Right atrium auricular region (tissue), 2 donors: ENCODE data around the gene NRXN3. TPM values are rescaled to one million over a fixed set of nuclear protein-coding genes. Genes with fewer than 3 reads are reported as not detected.
"Not testable (repeated sequence)": the region's sequence is repeated elsewhere in the genome, so short reads cannot be mapped to it uniquely, and the experiment has no call there.

Source experiments
- DNase-seq: peaks from one replicate; pipeline ENCODE4 v3.0.0-alpha.2; 2019; ENCODE audit warnings: low spot score
- H3K27ac ChIP-seq, 2 donors: fragments of 200-600 bp; sonication (generic); 1 replicate in 1 of 2; 2 replicates in 1 of 2; pipeline ENCODE4 v1.5.1; 2016 to 2019
- H3K27me3 ChIP-seq, 2 donors: fragments of 200-600 bp; sonication (generic); one replicate each; pipeline versions ENCODE4 v1.5.1 to v1.6.0; 2017 to 2019
- H3K36me3 ChIP-seq: fragments of 200-600 bp; sonication (generic); one replicate; pipeline ENCODE4 v1.5.1; 2016
- H3K4me1 ChIP-seq, 2 donors: fragments of 200-600 bp; sonication (generic); one replicate each; pipeline versions ENCODE4 v1.5.1 to v1.6.0; 2017 to 2019
- H3K4me3 ChIP-seq, 2 donors: fragments of 200-600 bp; sonication (generic); 1 replicate in 1 of 2; 2 replicates in 1 of 2; pipeline ENCODE4 v1.5.1; 2017 to 2019; ENCODE audit warnings: mild to moderate bottlenecking in 1 of 2, moderate library complexity in 1 of 2
- H3K9me3 ChIP-seq, 2 donors: fragments of 200-600 bp; sonication (generic); one replicate each; pipeline ENCODE4 v1.5.1; 2019
- total RNA-seq, 2 donors: library from RNA; depleted of rRNA; stranded (reverse); fragments of >200 nt; gene quantifications; one replicate each; pipeline ENCODE4 v1.1.0, GENCODE V29; 2016
- TF ChIP-seq, protein P1 (sequence below), 2 donors: fragments of 200-600 bp; sonication (generic); IDR thresholded peaks; one replicate each; pipeline ENCODE4 v1.5.1; 2019; ENCODE audit warnings: antibody characterized with exemption in 2 of 2

NRXN3 gene
- total RNA-seq, 2 donors from 2014 or later: 2.0 to 2.3 TPM

DNA sequence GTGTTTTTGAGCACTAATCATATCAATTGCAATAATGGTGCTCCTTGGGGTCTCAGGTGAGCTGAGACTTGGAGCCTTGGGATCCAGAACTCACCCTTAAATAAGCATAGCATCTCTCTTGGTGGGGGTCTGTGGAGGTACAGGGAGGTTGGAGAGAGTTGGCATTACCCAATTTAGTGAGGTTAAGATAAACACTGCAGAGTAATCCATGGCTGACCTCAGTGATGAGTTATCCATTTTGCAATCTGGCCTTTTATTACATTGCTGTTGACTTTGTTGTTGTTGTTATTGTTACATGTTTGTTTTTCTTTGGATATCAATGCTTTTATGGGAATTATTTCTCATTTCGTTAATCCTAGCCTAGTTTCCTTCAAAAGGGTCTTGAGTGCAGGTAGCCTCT, 373.3 kb downstream of the NRXN3 start:
- Histone ChIP-seq H3K9me3 (no peaks in the 10 kb centered on the region), H3K4me1 (no peaks in the 10 kb centered on the region), H3K4me3 (no peak overlapping the region), H3K36me3 (no peaks in the 10 kb centered on the region), H3K27ac (no peak overlapping the region), H3K27me3 (no peaks in the 10 kb centered on the region)
- no peak for DNase-seq
- TF ChIP-seq, protein P1, sequence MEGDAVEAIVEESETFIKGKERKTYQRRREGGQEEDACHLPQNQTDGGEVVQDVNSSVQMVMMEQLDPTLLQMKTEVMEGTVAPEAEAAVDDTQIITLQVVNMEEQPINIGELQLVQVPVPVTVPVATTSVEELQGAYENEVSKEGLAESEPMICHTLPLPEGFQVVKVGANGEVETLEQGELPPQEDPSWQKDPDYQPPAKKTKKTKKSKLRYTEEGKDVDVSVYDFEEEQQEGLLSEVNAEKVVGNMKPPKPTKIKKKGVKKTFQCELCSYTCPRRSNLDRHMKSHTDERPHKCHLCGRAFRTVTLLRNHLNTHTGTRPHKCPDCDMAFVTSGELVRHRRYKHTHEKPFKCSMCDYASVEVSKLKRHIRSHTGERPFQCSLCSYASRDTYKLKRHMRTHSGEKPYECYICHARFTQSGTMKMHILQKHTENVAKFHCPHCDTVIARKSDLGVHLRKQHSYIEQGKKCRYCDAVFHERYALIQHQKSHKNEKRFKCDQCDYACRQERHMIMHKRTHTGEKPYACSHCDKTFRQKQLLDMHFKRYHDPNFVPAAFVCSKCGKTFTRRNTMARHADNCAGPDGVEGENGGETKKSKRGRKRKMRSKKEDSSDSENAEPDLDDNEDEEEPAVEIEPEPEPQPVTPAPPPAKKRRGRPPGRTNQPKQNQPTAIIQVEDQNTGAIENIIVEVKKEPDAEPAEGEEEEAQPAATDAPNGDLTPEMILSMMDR (IDR thresholded peaks at IDR 0.05): no peak

DNA sequence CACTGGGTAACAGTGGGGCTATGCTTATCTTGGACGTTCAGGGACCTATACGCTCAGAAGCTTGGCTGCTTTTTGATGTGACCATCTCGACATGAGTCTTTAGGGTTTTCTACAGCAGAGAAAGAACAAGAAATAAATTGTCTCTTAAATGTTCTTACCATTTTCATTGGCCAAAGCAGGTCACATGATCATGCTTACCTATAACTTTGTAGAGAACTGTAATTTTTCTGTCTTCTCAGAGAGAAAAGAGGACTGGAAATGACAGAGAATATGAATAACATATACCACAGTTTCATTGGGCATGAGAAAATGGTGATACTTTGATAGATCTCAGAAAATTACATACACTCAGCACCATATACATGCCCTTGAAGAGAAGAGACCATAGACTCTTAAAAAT, 390.9 kb downstream of the NRXN3 start:
- Histone ChIP-seq H3K4me3 (no peak overlapping the region), H3K9me3 (no peaks in the 10 kb centered on the region), H3K27me3 (no peaks in the 10 kb centered on the region), H3K36me3 (no peaks in the 10 kb centered on the region), H3K4me1 (peaks cover 0 to 2% of the 10 kb centered on the region in 2 donors), H3K27ac (no peak overlapping the region)
- TF ChIP-seq, protein P1 (IDR thresholded peaks at IDR 0.05): no peak
- no peak for DNase-seq

DNA sequence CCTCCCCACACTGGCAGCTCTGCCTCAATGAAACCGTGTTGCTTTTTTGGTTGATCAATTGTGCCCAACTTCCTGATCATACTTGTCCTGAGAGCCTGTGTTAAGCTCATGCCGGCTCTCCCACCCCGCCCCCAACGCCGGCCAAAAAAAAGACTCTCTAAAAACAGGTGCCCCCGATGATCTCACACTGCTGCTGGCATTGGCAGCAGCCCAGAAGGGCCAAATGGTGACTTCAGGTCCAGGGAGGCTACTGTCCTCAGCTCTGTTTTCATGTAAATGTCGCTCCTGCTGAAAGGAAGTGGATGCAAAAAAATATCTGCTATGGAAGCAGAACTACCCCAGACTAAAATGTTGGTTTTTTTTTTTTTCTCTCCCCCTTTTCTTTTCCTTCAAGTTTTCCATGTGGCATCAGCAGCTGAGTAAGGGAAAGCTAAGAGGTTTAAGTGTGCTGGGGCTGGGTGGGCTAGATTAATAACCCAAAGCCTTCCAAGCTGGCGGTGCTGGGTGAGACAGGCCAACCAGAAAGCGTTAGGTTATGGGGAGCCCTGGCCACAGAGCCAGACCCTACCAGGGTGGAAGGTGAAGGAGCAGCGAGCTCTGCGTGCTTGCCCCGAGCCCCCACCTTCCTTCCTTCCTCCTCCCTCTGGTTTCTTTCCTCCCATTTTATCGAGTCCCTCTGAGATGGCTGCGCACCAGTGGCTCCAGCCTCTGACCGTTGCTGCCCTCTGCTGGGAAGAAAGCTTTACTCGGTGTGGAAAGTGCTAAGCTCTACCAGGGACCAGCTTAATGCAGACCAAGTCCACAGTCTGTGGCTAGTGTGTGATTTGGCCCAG, 396.1 kb downstream of the NRXN3 start:
- Histone ChIP-seq H3K9me3 (no peaks in the 10 kb centered on the region), H3K4me3 (peak overlapping the region; percentile 23 to 27), H3K36me3 (no peaks in the 10 kb centered on the region), H3K4me1 (peaks cover 0 to 9% of the 10 kb centered on the region in 2 donors), H3K27me3 (no peaks in the 10 kb centered on the region), H3K27ac (no peak overlapping the region)
- TF ChIP-seq, protein P1 (IDR thresholded peaks at IDR 0.05): peak; percentile 42 to 87
- peak; percentile 87 for DNase-seq

DNA sequence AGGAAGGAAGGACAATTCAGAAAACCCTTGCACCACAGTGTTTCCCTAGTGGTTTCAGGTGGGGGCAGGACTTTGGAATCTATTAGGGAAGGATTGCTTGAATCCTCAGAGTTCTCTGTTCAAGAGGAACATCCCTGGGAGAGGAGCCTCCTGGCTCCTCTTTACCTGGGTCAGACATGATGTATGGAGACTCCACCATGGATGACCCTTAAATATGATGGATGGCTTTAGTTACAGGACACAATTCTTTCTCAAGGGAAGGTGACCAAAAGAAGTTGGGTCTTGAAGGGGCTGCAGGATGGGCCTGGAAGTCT, 396.6 kb downstream of the NRXN3 start:
- no peak overlapping the region for H3K4me3 ChIP-seq

DNA sequence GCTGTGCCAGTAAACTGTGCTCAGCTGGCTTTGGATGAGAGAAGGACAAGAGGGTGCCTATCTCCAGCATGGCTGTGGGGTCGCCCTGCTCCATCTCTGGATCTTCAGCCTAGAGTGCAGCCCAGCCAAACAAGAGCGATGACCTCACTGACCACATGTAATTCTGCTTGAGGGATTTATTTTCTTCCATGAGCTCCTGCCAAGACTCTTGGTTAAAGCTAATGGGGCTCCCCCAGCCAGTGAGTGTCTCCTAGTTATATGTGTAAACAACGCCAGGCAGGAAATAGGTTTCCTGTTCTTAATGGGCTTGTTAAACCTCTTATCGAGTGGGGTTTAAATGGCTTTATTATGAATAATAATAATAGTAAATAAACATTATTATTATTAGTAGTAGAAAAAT, 397.2 kb downstream of the NRXN3 start:
- no peaks in the 10 kb centered on the region for H3K36me3 ChIP-seq
- no peak overlapping the region for H3K4me3 ChIP-seq
- TF ChIP-seq, protein P1 (IDR thresholded peaks at IDR 0.05): no peak
- no peaks in the 10 kb centered on the region for H3K27me3 ChIP-seq
- no peak overlapping the region for H3K27ac ChIP-seq
- no peak for DNase-seq
- H3K9me3 ChIP-seq: no peaks in the 10 kb centered on the region
- peaks cover 0 to 9% of the 10 kb centered on the region in 2 donors for H3K4me1 ChIP-seq

More for the DNA sequence above, 396.6 kb downstream of the NRXN3 start:
- TF ChIP-seq, protein P1 (IDR thresholded peaks at IDR 0.05): no peak
- no peaks in the 10 kb centered on the region for H3K9me3 ChIP-seq
- no peaks in the 10 kb centered on the region for H3K36me3 ChIP-seq
- no peak for DNase-seq
- H3K4me1 ChIP-seq: peaks cover 0 to 9% of the 10 kb centered on the region in 2 donors
- H3K27me3 ChIP-seq: no peaks in the 10 kb centered on the region
- no peak overlapping the region for H3K27ac ChIP-seq

DNA sequence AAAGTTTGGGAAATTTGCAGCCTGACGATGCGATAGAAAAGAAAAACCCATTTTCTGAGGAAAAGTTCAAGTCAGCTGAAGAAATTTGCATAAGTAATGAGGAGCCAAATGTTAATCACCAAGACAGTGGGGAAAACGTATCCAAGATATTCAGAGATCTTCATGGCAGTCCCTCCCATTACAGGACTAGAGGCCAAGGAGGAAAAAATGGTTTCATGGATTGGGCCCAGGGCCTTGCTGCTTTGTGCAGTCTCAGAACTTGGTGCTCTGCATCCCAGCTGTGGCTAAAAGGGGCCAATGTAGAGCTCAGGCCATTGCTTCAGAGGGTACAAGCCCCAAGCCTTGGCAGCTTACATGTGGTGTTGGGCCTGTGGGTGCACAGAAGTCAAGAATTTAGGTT, 403.6 kb downstream of the NRXN3 start:
- DNase-seq, H3K4me1 ChIP-seq, H3K27ac ChIP-seq: not testable (repeated sequence)

More for the DNA sequence above, 403.6 kb downstream of the NRXN3 start:
- not testable (repeated sequence) for H3K9me3 ChIP-seq, H3K27me3 ChIP-seq, H3K4me3 ChIP-seq, H3K36me3 ChIP-seq
